Smooth muscle cell (in vitro differentiated cells): ENCODE data around the gene EGR1. TPM values are rescaled to one million over a fixed set of nuclear protein-coding genes. Genes with fewer than 3 reads are reported as not detected.

Source experiments
- DNase-seq: peaks from one replicate; lab custom pipeline; 2025; ENCODE audit not compliant: unreplicated experiment; lab: John Stamatoyannopoulos, UW
- H2AFZ ChIP-seq: fragments of 200-600 bp; sonication (generic); 2 replicates; pipeline ENCODE4 v1.6.0; 2016; ENCODE audit warnings: antibody characterized with exemption, low read depth, mild to moderate bottlenecking
- H3F3A ChIP-seq: fragments of 200-600 bp; sonication (generic); 2 replicates; pipeline ENCODE4 v1.6.0; 2017; ENCODE audit warnings: antibody characterized with exemption, low read depth
- H3K27ac ChIP-seq: fragments of 200-600 bp; sonication (generic); 2 replicates; pipeline ENCODE4 v1.5.1; 2016; ENCODE audit warnings: low read depth, mild to moderate bottlenecking
- H3K27me3 ChIP-seq: fragments of 200-600 bp; sonication (generic); 2 replicates; pipeline ENCODE4 v1.6.1; 2016; ENCODE audit warnings: low read depth, mild to moderate bottlenecking
- H3K36me3 ChIP-seq: fragments of 200-600 bp; sonication (generic); 2 replicates; pipeline ENCODE4 v1.5.1; 2016; ENCODE audit warnings: low read depth
- H3K4me1 ChIP-seq: fragments of 200-600 bp; sonication (generic); 2 replicates; pipeline ENCODE4 v1.5.1; 2016; ENCODE audit warnings: low read depth
- H3K4me2 ChIP-seq: fragments of 200-600 bp; sonication (generic); 2 replicates; pipeline ENCODE4 v1.6.0; 2016; ENCODE audit warnings: mild to moderate bottlenecking
- H3K4me3 ChIP-seq: fragments of 200-600 bp; sonication (generic); 2 replicates; pipeline ENCODE4 v1.5.1; 2016; ENCODE audit warnings: mild to moderate bottlenecking
- H3K79me2 ChIP-seq: fragments of 200-600 bp; sonication (generic); 2 replicates; pipeline ENCODE4 v1.6.0; 2016; ENCODE audit warnings: low read depth, mild to moderate bottlenecking
- H3K9ac ChIP-seq: fragments of 200-600 bp; sonication (generic); 2 replicates; pipeline ENCODE4 v1.6.0; 2016; ENCODE audit warnings: low read depth
- H3K9me3 ChIP-seq: fragments of 200-600 bp; sonication (generic); replicated peaks from 2 replicates; pipeline ENCODE4 v1.5.1; 2016; ENCODE audit warnings: low read depth
- H4K20me1 ChIP-seq: fragments of 200-600 bp; sonication (generic); 2 replicates; pipeline ENCODE4 v1.6.0; 2016; ENCODE audit warnings: low read depth
- CTCF ChIP-seq: fragments of 200-600 bp; sonication (generic); IDR thresholded peaks from 2 replicates; pipeline ENCODE4 v1.5.1; 2017; ENCODE audit warnings: borderline replicate concordance, mild to moderate bottlenecking, antibody characterized with exemption; ENCODE audit not compliant: insufficient read depth, poor library complexity, severe bottlenecking
- WGBS: methylation state at CpG from one replicate; pipeline ENCODE4 v1.1.7; 2016; ENCODE audit warnings: low lambda C conversion rate; 5-methylcytosine and 5-hydroxymethylcytosine counted together
- polyA plus RNA-seq: library from polyadenylated mRNA; unstranded; fragments of >200 nt; fragmentation: Nextera tagmentation; extraction: Ambion mirVana; gene quantifications from 2 replicates; pipeline ENCODE4 v1.2.1, GENCODE V29; 2016
- total RNA-seq: library from RNA; depleted of rRNA; stranded (reverse); fragments of >200 nt; gene quantifications from 2 replicates; pipeline ENCODE4 v1.2.3, GENCODE V29; 2014

EGR1 gene
- total and polyA plus RNA-seq, 2 experiments from 2014 or later = 250 to 1,110 TPM

GRCh38 chr5:138444078-138444773 is 21.1 kb upstream of the EGR1 start:
- H3K9ac ChIP-seq = no peak overlapping the region
- H3K36me3 ChIP-seq = no peaks in the 10 kb centered on the region
- H3F3A ChIP-seq = no peaks in the 10 kb centered on the region
- no peak for DNase-seq
- peaks cover 6% of the 10 kb centered on the region for H3K4me1 ChIP-seq
- H3K9me3 ChIP-seq = no peaks in the 10 kb centered on the region
- no peak overlapping the region for H3K4me3 ChIP-seq
- no peak overlapping the region for H2AFZ ChIP-seq
- no peaks in the 10 kb centered on the region for H4K20me1 ChIP-seq
- 94% methylated on average over 13 of the region's 13 CpGs for WGBS
- no peak for TF ChIP-seq CTCF
- no peak overlapping the region for H3K4me2 ChIP-seq
- H3K27ac ChIP-seq = no peak overlapping the region
- no peaks in the 10 kb centered on the region for H3K27me3 ChIP-seq
- no peaks in the 10 kb centered on the region for H3K79me2 ChIP-seq

- 96% methylated on average over 22 of the region's 22 CpGs for WGBS
- no peak for TF ChIP-seq CTCF
- no peak for DNase-seq
- peaks cover 5% of the 10 kb centered on the region for H3K4me1 ChIP-seq
- H3K9ac ChIP-seq = no peak overlapping the region
- H3K4me3 ChIP-seq = no peak overlapping the region
- no peak overlapping the region for H2AFZ ChIP-seq
- no peaks in the 10 kb centered on the region for H3K9me3 ChIP-seq
- H3F3A ChIP-seq = no peaks in the 10 kb centered on the region
- H3K79me2 ChIP-seq = no peaks in the 10 kb centered on the region
- no peak overlapping the region for H3K4me2 ChIP-seq
- no peak overlapping the region for H3K27ac ChIP-seq
- no peaks in the 10 kb centered on the region for H3K36me3 ChIP-seq
- H3K27me3 ChIP-seq = no peaks in the 10 kb centered on the region
- no peaks in the 10 kb centered on the region for H4K20me1 ChIP-seq
Observed at GRCh38 chr5:138444774-138445546, 20.3 kb upstream of the EGR1 start.

- Histone ChIP-seq H3K9me3 (no peaks in the 10 kb centered on the region), H3K4me2 (no peak overlapping the region), H2AFZ (no peak overlapping the region), H3F3A (no peaks in the 10 kb centered on the region), H3K4me1 (no peaks in the 10 kb centered on the region), H3K27me3 (no peaks in the 10 kb centered on the region), H3K36me3 (no peaks in the 10 kb centered on the region), H3K4me3 (no peak overlapping the region), H3K79me2 (no peaks in the 10 kb centered on the region), H3K9ac (no peak overlapping the region), H3K27ac (no peak overlapping the region), H4K20me1 (no peaks in the 10 kb centered on the region)
- TF ChIP-seq CTCF = no peak
- 87% methylated on average over 18 of the region's 18 CpGs for WGBS
- no peak for DNase-seq
Observed at GRCh38 chr5:138445547-138446271, 19.6 kb upstream of the EGR1 start.
